Forelimb muscle (tissue), 1 donor: ENCODE results near the gene PKP3. TPM values are rescaled to one million over a fixed set of nuclear protein-coding genes. Genes with fewer than 3 reads are reported as not detected.
"Not testable (repeated sequence)": the region's sequence is repeated elsewhere in the genome, so short reads cannot be mapped to it uniquely, and the experiment has no call there.

Source experiments
- DNase-seq: peaks from one replicate; pipeline ENCODE4 v3.0.0-alpha.2; 2013; ENCODE audit warnings: low read depth
- polyA plus RNA-seq: library from polyadenylated mRNA; unstranded; fragments of 120-200 nt; gene quantifications from one replicate; pipeline ENCODE4 v1.2.1, GENCODE V29; 2013; ENCODE audit not compliant: insufficient read length

Gene PKP3
- polyA plus RNA-seq, 1 donor = 0.16 TPM

DNA sequence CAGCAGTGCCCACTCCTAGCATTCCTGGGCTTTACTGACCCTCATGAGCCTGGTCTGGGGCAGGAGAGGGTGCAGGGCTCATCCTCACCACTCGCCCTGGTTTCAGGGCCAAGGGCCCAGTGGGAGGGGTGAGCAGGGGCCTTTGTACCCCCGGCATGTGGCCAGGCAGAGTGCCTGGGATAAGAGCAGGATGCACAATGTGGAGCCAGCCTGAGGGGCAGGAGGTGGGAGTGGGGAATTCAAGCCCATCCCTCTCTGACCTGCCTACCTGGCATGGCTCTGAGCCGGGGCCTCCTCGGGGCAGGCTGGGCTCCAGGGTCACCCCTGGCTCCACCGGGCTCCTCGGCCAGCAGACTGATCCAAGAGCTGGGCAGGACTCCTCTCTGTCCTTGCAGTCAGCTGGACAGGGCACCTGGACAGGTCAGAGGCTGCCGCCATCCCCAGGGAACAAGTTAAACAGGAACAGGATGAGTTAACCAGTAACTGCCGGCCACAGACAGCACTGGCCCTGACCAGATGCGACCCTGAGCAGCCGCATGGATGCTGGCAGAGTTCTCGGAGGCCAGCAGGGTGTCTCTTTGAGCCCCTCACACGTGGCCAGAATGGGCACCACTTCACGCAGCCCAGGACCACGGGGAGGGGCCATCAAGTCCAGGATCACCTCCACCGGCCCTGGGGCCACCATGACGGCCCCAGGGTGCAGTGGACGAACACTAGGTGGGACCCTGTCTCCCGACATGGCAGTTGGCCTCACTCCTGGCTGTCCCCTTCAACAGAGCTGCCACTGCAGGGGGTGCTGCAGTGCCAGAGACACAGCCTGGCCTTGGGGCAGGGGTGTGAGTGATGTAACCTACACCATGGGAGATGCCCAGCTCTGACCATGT is 15.8 kb downstream of the PKP3 start:
- DNase-seq = no peak

DNA sequence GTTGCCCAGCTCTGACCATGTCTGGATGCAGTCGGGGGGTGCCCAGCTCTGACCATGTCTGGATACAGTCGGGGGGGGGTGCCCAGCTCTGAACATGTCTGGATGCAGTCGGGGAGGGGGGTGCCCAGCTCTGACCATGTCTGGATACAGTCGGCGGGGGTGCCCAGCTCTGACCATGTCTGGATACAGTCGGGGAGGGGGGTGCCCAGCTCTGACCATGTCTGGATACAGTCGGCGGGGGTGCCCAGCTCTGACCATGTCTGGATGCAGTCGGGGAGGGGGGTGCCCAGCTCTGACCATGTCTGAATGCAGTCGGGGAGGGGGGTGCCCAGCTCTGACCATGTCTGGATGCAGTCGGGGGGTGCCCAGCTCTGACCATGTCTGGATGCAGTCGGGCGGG is 16.7 kb downstream of the PKP3 start:
- not testable (repeated sequence) for DNase-seq

DNA sequence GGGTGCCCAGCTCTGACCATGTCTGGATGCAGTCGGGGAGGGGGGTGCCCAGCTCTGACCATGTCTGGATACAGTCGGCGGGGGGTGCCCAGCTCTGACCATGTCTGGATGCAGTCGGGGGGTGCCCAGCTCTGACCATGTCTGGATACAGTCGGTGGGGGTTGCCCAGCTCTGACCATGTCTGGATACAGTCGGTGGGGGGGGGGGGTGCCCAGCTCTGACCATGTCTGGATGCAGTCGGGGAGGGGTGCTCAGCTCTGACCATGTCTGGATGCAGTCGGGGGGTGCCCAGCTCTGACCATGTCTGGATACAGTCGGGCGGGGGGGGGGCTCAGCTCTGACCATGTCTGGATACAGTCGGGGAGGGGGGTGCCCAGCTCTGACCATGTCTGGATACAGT is 17.5 kb downstream of the PKP3 start:
- not testable (repeated sequence) for DNase-seq

DNA sequence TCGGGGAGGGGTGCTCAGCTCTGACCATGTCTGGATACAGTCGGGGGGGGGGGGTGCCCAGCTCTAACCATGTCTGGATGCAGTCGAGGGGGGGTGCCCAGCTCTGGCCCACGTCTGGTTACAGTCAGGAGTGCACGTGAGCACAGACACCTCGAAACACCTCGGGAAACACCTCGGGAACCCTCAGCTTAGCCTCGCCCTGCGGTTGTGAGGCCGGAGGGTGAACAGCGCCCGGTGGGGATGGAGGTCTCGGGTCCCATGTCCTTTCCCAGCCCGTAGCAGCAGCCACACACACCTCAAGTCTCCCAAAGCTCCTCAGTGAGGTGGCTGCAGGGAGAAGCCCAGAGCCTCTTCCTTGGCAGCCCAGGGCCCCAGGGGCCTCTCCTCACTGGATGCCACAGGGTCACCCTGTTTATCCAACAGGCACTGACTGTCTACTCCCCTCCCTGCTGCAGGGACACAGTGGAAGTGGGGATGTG is 18.7 kb downstream of the PKP3 start:
- DNase-seq = no peak

DNA sequence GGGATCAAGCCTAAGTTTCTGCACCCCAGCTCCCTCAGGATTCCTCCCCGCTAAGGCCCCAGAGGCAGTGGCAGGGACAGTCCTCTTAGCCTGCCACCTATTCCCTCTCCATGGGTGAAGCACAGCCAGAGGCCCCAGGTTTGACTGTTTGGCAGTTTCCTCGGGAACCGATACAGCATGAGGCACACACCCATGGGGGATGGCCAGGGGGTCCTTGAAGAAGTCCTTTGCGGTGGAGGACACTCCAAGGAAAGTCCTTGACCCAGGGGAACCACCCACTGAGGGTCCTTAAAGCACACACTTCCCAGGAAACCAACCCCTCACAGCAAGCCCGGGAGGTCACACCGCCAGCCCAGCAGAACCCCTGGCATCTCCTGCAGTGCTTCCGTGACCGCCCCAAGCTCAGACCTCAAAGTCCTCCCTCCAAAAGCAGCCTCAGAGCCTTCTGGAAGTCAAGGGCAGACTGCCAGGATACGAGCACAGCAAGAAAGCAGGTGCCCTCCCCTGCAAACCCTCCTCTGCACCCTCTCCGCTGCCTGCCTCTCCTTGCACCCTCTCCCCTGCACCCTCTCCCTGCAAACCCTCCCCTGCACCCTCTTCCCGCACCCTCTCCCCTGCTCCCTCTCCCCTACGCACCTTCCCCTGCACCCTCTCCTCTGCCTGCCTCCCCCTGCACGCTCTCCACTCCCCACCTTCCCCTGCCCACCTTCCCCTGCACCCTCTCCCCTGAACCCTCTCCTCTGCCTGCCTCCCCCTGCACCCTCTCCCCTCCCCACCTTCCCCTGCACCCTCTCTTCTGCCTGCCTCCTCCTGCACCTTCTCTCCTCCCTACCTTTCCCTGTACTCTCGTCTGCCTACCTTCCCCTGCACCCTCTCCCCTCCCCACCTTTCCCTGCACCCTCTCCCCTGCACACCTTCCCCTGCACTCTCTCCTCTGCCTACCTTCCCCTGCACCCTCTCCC is 19.4 kb downstream of the PKP3 start:
- DNase-seq = no peak

DNA sequence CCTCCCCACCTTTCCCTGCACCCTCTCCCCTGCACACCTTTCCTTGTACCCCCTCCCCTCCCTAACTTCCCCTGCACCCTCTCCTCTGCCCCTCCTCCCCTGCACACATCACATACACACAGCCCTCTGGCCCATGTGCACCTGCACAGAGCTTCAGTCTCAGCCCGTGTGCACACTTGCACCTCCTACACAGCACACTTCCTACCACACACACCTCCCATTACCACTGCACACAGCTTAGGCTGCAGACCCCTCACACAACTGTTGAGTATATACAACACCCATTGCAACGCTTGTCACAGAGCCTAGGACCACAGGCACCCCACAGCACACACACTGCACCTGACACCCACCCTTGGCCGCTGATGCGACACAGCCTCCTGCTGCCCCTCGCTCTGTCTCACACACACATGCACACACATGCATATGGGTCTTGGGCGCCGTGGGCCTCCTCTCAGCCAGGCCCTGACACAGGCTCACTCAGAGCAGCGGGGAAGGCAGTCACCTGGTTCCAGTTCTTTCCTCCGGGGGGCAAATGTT is 20.4 kb downstream of the PKP3 start:
- no peak for DNase-seq

DNA sequence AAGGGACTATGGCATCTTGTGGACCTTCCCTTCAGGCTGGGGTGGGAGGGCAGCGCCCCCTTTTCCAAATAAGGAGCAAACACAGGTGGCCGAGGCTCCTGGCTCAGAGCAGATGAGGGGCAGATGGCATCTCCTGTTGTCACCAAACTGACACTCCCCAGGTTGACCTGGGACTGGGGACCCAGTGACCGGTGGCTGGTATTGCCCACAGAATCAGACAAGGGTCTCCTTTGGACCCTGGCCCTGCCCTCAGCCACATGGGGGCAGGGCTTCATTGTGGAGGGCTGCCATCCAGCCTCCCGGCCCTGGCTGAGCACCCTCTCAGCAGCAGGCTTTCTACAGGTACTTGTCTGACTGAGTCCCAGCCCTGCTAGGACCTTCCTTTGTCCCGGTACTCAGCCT is 21.6 kb downstream of the PKP3 start:
- DNase-seq = no peak

DNA sequence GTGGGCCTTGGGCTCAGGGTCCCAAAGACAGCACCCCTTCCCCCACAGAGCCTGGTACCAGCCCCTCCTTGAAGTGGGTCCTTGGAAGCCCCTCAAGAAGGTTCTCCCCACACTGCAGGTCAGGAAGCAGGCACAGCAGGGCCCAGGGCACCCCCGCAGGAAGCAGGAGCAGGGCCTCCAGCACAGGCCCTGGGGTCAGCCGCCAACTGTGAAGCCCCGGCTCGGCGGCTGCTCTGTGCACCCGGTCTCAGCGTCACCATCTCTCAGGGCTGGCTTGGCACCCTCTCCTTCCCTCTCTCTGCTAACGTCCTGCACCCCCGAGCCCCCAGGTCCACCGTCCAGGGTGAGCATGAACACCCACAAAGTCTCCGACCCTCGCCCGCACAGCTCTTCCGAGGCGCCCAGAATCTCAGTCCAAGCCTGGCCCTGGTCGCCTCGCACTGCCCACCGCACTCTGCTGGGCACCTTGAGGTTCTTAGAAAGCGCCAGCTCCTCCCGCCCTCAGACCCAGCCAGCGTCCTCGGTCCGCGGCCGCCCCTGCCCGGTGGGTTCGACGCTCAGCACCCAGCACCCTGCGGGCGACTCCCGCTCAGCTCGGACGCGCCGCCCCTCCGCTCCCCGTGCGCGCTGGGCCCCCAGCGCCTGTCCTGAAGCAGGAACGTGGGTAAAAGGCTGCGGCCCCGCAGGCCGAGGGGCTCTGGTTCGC is 22.2 kb downstream of the PKP3 start:
- no peak for DNase-seq

DNA sequence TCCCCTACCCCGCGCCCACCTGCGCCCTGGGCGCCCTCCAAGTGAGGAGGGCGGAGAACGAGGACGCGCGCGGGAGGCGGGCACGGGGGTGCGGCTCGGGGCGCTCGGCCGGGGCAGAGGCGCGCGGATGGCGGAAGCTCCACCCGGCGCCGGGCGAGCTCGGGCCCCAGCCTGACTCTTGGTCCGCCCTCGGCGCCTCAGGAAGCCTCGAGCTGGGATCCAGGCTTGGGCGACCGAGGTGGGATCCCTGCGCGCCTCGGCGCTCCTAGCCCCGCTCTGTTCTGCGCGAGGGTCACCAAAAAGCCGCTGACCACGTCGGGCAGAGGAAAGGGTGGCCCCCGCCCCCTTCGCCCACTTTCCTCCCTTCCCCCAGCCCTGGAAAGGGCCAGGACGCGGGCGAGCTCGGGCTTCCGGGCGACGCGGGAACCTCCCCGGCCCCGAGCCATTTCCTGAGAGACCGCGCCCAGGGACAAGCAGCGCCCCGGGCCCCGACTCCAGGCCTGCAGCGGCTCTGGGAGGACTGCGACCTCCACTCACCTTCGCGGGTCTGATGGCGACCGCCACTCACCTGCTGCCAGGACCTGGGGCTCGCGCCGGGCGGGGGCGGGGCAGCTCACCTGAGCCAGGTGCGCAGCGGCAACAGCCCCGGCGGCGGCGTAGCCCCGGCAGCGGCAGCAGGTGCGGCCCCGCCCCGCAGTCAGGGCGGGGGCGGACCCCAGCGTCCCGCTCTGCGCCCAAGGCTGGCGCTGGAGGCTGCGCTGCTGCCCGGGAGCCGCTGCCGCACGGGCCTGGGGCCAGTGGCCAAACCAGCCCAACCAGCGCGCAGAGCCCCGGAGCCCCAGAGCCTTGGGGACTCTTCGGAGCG is 23.0 kb downstream of the PKP3 start:
- DNase-seq = no peak

DNA sequence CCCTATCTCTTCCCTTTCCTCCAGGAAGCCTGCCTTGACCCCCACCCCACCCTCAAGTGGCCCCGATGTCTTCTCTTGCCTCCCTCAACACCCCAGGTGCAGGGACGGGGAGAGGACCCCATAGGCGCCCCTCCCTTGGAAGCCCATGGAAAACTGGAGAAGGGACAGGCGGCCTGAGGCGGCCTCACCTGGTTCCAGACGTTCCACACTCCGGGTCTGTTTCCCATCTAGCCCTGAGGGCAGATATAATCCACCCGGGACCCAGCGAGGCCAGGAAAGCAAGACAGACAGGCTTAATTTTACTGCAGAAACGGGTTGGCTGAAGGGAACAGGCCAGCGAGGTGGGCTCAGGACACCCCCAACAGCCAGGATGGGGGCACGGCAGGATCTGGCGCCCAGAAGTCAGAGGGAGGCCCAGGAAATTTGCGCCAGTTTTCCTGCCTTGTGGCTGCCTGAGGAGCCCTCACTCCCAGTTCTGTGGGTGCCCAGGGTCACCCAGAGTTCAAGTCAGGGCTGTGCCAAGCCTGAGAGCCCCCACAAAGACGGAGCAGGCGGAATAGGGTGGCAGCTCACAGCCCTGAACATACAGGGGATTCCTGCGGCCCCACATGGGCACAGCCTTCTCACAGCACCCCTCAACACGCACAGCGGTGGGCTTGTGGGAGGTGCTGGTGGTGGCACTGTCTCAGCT is 23.8 kb downstream of the PKP3 start:
- DNase-seq = no peak

DNA sequence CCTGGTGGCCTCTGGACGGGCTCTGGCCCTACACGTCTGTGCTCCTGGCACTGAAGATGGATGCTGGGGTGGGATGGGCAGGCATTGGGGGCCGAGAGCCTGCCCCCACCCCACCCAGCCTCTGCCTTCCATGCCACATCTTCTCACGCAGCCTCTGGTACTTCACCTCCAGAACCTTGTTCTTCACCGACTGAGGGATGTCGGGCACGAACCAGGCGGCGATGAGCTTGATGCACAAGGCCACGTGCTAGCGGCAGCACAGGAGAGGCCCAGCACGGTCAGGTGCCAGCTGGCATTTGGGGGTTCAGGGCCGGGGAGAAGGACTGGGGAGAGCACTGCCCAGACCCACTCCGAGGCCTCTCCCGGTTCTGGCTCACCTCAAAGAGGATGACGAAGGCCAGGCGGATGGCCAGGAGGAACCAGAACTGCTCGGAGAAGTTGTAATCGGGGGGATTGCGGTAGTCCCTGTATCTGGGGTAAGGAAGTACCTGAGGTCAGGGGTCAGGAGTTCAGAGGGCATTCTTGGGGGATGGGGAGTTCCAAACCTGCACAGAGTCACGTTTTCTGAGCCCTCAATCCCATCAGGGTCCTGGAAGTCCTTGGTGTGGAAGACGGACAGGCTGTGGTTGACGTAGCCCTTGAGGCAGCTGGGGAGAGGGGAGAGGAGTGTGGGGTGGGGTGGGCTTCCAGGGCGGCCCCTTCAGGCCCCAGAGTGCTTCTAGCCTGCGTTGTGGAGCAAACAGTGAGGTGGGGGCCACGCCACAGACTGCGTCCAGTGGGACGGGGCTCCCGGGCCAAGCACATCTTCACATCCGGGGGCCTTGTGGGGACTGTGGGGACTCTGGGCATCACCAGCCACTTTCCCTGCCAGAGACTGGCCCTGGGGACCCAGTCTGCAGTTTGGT is 24.6 kb downstream of the PKP3 start:
- DNase-seq = no peak

DNA sequence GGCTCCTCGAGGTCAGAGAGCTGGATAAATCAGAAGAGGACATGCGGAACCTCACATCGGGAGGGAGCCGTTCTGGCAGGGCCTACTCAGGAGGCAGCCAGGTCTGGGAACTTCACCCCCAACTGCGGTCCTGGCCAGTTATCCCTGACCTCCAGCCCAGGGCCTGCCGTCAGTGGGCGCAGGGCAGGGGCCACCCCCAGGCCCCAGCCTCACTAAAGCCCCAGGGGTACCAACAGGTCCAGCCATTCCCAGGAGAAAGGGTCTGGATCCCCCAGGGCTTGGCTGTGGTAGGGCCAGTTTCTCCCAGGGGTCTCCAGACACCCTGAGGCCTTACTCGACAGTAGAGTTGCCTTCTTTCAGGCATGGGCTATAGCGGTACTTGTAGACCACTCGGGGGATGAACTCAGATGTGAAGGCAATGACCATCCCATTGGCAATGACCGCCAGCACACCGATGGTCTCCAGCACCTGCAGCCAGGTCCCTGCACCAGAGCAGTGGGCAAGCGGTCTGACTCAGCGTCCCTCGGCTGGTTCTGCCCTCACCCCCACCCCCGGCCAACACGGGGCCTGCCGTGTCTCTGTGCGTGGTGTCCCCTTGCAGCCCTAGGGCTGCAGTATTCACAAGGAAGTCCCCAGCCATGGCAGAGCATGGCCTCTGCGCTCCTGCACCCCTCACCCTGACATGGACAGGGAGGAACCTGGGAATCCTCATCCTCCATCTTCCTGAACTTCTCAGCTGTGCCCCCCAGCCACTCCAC is 25.4 kb downstream of the PKP3 start:
- no peak for DNase-seq

DNA sequence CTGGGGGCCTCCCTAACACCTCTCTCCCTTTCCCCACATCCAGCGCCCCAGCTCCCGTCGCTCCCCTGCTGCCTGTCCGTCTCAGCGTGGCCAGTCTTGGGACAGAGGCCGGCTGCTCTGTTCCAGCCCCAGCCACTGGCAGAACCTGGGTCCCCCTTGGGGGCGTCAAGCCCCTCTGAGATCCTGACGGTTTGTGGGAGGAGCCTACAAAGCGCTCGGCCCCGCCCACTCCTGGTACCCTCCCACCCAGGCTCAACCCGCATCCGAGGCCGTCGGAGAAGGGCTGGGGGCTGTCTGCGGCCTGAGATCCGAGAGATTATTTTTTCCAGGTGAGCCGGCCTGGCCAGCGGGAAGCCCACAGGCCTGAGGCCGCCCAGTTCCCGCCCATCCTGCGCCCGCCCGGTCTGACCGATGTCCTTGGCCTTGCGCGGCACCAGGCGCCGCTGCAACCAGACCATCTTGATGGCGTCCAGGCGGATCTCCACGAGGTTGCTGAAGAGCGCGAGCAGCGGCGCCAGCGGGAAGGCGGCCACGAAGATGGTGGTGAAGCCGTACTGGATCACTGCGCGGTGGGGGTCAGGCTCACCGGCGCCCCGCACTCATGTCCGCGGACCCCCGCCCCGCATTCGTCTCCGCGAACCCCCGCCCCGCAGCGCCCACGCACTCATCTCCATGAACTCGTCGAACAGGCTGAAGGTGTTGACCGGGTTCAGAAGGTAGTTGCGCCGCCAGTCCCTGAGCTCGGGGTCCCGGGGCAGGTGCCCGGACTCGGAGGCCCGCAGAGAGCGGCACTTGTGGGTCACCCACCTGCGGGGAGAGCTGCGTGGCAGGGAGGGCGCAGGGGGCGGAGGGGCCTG is 26.3 kb downstream of the PKP3 start:
- no peak for DNase-seq

DNA sequence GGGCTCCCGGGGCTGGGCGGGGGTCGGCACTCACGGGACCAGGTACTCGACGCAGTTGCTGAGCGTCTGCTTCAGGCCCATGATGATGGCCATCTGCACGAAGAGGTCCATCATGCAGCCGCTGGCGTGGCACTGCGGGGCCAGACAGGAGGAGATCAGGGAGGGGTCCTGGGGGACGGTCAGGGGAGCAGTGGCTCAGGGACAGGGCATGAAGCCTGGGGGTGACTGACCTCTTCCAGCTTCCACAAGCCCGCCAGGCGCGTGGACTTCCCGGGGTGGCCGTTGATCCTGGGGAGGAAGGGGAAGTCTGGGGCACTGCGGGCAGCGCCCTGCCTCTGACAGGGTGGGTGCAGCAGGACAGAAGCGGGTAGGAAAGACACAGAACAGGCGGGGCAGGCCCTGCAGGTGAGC is 26.9 kb downstream of the PKP3 start:
- no peak for DNase-seq

DNA sequence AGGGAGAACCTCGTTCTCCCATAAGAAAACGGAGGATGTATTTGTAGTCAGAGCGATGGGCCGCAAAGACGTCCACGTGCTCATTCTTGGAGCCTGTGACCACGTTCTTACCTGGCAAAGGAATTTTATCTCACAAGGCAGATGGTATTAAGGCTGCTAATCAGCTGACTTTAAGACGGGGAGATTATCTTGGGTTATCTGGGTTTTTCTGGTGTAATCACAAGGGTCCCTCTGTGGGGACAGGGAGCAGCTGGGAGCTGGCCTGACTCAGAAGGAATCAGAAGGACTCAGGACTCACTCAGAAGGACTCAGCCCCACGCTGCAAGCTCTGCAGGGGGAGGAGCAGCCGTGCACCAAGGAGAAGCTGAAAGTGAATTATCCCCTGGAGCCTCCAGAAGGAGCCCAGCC is 28.2 kb downstream of the PKP3 start:
- DNase-seq = no peak

DNA sequence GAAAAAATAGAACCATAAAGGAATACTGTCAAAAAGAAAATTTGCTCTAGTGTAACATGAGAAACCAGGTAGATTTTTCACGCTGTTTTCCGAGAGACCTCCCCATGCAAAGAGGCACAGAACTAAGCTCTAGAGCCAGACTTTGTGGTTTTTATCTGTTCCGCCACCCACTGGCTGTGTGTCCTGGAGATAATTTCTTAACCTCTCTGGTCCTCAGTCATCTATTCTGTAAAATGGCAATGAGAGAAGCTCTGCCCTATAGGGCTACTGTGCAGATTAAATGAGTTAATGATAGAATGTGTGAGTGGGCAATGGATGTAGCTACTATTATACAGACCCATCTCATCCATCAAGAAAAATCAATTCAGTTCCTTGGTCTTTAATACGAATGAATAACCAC is 30.2 kb downstream of the PKP3 start:
- no peak for DNase-seq

DNA sequence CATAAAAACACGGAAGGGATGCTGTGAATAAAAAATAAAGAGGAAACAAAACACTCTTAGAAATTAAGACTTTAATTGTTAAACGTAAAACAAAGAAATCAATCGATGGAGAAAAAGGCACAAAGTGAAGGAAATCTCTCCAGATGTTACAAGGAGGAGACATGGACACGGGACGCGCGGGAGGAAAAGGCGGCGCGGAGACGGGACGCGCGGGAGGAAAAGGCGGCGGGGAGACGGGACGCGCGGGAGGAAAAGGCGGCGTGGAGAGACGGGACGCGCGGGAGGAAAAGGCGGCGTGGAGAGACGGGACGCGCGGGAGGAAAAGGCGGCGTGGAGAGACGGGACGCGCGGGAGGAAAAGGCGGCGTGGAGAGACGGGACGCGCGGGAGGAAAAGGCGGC is 30.8 kb downstream of the PKP3 start:
- DNase-seq = not testable (repeated sequence)
